HG03097 (cell line): ENCODE results near the gene HDAC4.

Experiments
- ATAC-seq: cut with Tn5 transposase; IDR thresholded peaks from one replicate; pipeline ENCODE4 v1.9.1; 2021; ENCODE audit not compliant: unreplicated experiment, low FRiP score

Gene HDAC4

DNA sequence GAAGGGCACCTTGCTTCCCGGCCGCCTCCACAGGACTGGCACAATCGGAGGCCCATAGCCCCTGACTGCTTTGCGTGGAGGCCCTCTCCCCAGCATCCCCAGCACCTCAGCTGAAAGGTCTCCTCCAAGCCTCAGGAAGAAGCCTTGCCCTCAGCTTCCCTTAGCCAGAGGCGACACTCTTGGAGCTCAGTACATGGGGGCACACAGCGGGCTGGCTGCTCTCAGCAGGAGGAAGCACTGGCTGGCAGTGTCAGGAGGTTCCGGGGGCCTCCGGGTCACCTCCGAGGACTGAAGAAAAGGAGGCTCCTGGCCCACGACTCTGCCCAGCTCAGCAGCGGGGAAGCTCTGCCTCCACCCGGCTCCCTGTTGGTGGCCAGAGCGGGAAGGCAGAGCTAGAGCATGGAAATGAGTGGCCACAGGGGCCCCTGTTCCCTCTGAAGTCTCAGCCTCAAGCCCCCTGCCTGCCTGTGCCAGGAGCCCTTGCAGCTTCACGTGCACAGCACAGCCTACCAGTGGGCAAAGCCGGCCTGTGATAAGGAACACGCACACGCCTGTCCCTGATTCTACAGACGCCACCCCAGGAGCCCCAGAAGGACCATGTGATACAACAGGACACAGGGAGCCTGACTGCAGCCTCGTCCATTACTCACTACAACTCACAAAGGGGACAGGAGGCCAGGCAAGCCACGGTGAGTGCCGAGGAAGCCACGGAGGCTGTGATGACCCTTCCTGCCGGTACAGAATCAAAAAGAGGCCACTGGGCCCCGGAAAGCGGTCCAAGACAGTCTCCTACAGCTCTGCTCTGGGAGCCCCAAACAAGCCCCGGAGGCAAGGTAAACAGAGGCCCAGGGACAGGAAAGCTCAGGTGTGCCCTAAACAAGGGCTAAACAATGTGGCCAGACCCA is 15.5 kb downstream of the HDAC4 start:
- no peak for ATAC-seq

DNA sequence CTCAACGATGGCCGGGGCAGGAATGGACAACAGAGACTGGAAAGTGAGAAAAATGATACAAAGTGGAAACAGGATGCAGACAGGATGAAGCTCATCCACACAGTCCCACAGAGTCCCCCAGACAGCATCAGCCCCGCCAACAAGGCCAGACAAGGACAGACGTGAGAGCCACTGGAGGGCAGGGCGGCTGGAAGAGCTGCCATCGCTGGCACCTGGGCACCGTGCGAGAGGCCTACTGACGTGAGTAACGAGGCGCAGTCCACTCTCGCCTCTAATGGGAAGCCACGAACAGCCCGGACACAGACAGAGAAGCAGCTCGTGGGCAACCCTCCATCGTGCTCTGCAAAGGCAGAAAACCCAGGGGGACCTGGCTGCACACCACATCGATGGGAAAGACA is 17.1 kb downstream of the HDAC4 start:
- ATAC-seq, result no peak

DNA sequence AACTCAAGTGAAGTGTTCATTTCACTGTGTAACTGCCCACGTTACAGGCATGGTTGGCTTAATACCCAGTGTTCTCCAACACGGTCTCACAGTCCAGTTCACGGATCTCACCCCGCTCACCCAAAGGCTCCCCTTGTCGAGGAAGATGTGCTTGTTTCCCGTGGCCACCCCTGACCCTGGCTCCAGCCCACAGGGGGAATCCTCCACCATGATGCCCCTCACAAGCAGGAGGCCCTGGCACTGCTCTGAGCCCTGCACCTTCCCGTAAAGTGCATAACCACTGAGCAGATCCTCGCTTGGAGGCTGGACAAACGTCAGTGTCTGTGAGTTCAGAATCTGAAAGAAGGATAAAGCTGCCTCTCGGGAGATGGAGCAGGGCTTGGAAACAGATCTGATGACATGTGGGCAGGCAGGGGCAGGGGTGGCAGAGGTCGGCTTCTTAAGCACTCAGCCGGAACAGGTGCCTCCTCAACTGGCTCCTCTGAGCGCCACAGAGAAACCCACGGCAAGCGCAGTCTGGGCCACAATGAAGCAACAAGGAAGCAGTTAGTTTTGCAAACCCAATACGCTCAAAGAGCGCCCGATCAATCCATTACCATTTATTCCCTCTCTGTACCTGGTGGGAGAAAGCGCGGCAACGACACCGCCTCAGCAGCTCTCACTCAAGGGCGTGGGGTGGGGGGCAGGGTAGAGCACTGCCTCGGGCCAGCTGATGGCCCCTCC is 17.6 kb downstream of the HDAC4 start:
- no peak for ATAC-seq

DNA sequence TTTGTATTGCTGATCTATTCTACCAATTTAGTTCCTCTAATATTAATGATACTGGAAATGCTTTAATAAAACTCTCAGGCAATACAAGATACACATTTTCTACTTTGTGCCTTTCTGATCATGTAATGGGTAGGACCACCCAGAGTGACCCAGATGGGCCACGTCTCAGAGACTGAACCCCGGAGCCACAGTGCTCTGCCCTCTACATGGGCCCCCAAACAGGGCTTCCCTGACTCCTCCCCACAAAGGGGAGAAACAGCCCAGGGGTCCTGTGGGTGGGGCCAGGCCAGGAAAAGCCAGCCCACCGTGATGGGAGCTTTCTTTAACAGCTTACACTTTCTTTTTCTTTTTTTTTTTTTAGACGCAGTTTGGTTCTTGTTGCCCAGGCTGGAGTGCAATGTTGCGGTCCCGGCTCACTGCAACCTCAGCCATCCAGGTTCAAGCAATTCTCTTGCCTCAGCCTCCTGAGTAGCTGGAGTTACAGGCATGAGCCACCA is 18.4 kb downstream of the HDAC4 start:
- no peak for ATAC-seq

DNA sequence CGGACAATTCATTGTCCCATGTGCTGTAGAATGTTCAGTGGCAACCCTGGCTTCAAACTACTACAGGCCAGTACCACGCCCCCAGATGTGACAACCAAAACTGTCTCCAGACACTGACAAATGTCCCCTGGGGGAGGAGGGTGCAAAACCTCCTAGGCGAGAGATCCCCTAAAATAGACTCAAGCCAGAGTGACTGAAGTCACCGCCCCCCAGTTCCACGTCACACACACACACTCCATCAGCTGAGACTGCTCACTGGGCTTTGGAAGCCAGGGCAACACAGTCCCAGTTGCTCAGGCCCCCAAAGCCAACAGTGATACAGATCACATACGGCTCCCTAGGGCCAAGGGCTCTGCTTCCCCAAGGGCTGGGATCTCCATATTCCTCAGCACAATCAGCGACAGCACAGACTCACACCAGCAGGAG is 19.1 kb downstream of the HDAC4 start:
- ATAC-seq, result peak; percentile 48

DNA sequence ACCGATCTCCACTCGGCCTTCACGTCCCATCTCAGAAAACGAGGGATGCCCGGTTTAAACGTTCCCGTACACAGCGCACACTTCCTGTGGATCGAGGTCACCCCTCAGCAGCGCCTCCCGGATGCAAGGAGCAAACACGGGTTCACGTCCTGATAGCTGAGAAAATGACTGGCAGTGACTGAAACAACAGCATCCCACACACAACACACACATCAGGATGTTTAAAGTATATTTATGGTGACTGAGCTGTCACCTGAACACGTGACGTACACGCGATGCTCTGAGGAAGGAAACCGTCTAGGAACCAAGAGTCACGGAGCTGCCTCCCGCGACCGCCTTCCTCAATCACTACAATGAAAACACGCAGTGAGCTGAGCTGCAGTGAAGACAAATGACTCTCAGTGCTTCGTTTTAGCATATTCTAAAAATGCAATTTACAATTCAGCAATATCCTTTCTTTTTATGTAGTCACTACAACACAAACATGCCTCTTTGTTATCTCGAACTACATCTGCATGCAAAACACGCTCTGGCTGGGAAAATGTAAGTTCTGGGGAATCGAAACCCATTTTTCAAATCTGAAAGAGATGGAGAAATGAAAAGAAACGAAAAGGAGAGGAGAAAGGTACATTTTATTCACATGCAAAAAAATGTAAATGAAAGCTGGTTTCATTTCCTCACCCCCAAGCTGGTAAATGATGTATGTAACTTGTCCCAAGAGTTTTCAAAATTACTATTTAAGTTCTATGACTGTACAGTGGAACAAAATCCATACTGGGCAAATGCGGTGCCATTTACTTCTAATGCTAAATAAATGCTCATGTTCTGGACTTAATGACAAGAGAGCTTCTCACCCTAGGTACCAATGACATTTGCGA is 19.8 kb downstream of the HDAC4 start:
- ATAC-seq, result peak; percentile 34

DNA sequence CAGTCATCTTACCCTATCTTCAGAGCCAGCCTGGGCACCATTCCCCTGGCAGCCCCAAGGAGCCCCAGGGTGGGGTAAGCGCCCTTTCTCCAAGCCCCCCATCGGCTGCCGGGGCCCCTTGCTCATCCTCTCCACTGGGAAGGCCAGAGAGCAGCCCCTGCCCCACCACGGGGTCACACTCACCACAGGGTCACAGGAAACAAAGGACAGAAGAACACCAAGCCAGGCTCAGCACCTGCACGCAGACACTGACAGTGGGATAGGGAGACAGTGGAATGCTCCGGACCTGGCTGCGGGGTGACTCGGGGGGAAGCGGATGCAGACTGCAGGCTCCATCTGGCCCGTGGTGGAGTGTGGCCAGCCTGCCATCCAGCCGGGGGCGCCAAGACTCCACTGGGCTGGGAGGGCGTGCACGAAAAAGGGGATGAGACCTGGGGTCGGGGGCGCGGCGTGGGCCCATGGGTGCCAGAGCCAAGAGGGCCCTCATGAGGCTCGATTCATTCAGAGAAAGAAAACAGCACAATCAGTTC is 21.1 kb downstream of the HDAC4 start:
- no peak for ATAC-seq

DNA sequence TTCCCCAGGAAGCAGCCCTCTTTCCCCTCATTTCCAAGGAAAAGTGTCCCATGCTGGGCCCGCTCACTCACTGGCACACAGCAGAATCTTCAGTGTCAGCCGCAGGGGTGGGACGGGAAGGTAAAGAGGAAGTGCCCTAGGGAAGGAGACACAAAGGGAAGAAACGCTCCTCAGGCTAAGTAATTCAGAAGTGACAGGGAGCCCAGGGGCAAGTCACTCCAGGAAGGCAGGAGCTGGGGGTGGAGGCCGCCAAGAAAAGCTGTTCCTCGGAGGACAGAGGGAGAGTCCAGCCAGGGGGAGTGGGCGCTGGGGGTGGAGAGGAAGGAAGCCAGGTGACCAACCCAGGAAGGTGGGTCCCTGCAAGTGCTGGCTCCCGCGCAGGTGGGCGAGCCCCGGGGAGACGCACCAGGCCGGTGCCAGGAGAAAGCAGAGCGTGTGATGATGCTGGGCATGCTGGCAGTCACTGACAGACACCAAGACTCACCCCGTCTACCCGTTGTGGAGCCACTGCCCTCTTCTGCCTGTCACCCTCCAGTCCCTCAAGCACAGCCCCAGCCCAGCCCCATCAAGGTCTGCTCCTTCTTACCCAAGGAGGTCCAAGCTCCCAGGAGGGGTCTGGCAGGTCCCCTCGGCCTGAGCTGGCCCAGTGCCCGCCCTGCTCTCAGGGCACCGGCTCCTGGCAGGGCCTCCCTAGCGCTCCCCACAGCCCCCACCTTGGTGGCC is 21.7 kb downstream of the HDAC4 start:
- ATAC-seq, result no peak

DNA sequence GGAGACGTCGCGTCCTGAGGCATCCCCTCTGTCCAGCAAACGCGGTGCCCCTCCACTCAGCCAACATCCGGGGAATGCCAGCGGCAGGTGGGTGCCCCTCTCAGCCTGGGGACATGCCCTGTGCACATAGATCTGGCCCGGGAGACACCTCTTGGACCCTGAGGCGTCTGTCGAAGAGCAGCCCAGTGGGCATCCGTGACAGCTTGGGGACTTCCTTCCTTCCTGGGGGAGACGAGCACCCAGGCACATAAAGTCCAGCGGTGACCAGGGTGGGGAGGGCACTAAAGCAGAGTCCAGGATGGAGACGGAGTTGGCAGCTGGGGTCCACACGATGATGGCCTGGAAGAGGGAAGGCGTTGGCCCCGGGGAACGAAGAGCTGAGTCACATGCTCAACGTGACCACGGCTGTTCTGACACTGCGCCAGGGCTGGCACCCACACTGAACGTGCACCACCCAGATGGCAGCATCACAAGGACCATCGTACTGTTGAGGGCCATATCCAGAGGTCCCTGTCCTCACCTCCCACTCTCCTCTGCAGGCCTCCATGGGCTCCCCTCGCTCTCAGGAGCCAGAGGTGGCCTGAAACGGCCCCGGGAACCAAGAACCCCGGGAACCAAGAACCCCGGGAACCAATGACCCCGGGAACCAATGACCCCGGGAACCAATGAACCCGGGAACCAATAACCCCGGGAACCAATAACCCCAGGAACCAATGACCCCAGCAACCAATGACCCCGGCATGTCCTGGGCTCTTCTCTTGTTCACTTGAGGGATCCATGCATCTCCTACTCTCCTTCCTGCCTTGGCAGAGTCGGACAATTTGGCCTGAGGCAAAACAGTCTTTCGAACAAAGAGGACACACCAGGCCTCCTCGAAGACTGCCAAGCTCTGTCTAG is 22.6 kb downstream of the HDAC4 start:
- no peak for ATAC-seq

DNA sequence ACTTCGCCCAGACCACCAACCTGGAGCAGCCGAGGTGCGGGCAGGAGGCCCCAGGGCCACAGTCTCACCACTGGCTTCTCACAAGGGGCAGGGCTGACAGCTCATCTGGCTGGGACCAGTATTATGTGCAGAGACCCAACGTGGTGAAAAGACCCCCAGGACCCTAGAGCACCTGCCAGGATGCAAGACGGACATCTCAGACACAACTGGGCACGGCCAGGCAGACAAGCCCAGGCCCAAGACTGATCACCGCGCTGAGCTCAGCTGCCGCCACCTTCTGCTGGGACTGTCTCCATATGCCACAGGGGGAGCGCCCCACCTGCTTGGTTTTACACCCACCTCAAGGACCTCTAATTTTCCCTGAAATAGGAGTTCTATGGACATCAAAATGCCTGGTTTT is 23.2 kb downstream of the HDAC4 start:
- ATAC-seq, result no peak

DNA sequence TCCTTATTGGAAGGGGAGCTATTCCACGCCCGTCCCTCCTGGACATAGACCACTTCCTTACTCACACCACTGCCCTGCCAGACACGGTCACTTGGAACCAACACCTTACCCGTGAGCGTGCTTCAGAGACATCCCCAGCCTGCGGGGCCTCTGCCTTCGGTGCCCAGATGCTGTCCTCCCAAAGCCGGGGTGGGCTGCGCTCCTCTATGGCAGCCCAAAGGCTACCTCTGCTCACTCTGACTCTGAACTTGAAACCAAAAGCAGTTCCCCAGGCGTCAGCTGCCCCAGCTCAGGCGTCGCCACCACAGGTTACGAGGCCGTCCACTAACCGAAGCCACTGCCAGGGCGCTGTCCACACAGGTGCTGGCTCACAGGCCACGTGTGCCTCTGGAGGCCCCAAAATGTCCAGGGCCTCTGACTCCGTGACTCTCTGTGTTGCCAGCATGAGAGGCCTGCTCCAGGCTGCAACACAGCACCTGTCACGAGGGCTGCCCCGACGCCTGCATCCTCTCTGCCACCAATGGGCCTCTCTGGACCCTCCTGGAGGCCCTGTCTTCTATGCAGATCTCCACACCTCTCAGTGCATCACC is 23.8 kb downstream of the HDAC4 start:
- ATAC-seq, result no peak

DNA sequence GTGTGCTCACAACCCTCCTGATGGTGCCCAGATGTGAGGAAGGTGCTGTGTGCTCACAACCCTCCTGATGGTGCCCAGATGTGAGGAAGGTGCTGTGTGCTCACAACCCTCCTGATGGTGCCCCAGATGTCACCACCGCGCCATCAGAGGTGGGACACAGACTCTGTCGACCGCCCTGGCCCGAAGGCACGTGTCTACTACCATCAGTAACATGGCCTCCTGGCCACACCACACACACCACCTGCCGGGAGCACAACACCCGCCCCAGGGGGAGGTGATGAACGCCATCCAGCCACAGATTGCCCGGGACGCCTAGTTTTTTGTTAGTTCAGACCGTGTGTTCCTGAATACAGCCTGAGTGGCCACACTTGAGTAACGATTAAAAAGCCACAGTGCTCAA is 24.5 kb downstream of the HDAC4 start:
- ATAC-seq, result no peak

DNA sequence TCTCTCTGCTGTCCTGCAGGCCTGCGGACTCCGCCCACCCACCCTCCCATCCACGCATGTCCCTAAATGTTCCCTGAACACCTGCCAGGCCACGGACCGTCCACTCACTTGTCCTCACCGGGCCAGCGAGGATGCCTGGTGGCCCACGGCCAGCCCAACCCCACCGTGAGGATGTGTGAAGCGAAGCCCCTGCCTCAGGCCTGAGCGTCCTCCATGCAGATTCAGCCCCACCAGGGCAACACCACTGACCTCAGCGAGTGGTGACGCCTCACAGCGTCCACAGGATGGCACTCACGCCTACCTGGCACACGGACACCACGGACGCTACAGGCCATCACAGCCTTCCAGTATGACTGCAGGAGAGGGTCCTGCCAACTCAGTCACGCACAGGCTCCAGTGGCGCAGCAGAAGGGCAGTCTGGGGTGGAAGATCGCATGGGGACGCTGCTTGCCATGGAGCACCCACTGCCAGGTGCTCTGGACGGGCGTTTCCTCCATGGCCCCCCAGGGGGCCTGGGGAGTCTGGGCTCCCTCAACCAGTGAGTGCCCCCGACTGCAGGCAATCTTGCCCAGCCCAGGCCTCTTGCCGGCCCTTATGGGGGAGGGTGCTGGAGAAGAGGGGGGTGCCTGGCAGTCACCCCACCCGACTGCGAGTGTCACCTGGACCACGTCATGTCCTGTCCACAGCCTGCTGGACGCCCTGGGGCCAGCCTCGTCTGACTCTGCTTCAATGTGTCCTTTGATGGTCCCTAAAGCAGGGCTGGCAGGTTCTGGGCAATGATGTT is 25.4 kb downstream of the HDAC4 start:
- ATAC-seq, result no peak

DNA sequence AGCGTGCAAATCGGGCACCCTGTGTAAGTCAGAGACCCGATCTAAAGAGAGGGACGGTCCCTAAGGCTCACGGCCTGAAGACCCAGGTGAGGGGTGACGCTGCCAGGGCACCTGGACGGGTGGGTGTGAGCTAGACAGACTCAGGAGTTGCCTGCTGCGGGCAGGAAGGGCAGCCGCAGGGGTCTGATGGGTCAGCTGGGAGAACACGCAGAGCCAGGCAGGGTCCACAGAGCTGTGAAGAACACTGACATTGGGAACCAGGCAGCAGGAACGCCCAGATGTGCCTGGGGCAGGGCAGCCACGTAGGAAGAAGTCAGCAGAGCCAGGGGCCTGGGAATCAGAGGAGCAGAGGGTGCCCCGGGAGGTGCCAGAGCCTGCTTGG is 25.9 kb downstream of the HDAC4 start:
- no peak for ATAC-seq

DNA sequence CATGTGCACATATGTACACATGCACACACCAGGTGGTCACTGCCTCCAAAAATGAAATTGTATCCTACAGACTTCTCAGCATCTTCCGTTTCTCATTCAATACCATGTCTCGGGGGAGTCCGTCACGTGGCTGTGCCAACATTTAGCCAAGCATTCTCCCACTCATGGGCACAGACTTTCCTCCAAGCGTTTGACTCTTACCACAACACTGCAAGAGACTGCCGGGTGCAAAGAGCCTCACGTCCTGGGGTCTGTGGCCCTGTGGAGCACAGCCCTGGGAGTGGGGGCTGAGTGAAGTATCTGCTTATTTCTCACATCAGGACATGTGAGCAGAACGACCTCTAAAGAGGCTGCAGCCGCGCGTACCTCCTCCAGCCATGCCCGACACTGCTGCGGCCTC is 28.0 kb downstream of the HDAC4 start:
- ATAC-seq, result no peak

DNA sequence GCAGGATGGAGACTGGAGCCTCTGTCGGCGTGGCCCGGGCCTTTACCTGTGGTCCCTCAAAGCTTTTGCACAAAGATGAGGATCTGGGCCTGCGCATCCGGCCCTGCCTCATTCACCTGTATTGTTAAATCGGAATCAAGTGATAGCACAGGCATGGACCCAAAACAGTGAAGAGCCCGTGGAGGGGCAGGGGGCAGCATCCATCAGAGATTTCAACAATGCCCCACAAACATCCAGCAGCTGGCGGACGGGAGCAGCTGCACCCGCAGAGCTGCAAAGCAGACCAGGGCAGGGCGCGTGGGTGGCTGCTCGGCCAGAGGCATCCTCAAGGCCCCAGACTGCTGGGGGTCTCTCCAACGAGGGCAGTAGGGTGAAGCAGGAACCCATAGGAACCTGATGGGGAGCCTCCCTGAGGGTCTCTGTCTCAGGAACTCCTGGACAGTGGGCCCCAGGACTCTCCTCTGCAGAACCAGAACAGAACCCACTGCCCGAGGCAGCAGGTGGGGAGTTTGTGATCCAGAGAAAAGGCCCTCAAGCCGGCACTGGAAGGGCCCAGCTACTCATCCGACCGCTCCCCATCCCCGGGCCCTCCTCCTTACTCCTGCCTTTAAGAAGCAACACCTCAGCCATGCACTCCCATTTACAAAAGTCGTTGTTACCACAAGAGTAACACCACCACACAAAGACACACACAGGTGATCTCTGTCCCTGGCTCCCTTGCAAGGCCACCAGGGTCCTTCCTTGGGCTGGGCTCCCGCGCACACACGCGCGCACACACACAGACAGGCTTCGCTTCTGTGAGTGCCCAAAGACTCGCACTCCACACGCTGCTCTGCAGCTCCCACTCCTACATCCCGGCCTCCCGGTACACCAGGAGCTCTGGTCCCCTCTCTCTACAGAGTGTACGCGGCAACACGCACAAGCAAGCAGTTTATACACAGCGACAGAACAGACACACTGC is 28.8 kb downstream of the HDAC4 start:
- ATAC-seq, result no peak
